Femur (tissue), 1 donor: ENCODE results near the gene NRAP.

Experiments used
- DNase-seq: peaks from one replicate; pipeline ENCODE4 v3.0.0-alpha.2; 2017

Gene NRAP

DNA sequence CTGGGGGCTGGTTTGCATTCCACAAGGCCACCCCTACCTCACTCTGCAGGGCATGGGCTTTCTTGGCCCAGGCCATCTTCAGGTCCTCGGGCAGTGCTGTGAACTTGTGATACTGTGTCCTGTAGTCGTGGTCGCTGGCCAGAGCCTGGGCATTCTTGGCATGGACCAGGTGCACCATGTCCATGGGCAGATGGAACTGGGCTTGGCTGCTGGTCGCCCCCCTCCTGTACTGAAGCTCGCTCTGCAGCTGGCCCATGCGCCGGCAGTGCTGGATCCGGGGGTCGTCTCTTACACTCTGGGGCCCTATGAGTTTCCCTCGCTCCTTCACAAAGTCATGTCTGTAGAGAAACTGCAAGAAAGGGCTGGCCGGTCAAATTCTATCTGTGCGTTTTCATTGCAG, 59.3 kb downstream of the NRAP start:
- no peak for DNase-seq

DNA sequence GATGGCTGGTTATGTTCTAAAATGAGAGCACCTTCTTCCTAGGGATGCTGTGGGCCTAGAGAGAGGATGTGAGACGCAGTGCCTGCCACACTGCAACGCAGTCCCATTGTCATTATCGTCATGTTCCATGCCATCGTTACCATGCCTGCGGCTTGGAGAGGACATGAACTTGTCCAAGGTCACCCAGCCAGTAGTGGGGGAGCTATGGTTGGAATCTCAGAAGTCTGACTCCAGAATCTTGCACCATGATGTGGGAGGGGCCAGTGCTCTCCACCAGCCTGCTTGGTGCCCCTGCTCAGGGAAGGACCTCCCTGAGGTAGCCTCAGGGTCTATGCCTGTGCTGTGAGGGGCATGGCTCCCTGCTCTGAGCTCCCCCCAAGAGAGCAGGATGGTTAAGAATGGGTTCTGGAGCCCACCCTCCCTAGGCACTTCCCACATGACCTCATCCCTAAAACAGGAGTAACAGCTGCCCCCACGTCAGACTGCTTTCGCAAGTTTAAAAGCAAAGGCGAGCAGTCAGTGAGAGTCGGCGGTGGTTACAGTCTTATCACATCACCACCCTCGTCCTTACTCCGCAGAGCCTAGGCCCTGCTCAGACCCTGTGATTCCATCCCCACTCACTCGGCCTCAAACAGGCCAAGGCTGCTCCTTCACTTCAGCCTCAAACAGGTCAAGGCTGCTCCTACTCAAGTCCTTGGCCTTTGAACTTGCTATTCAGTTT, 60.6 kb downstream of the NRAP start:
- DNase-seq = no peak

DNA sequence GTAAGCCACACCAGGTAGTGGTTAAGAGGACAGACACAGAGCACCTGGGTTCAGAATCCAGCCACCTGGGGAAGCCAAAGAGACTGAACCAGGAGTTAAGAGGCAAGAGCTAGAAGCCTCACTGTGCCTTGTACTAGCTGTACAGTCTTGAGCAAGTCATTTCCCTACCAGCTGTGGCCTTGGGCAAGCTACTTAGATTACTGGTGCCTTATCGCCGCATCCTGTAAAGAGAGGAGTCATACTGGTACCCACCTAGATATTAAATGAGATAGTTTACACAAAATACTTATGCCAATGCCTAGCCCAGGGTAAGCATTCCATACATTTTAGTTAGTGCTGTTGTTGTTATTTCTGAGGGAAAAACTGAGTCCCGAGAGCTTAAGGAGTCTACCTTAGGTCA, 63.3 kb downstream of the NRAP start:
- DNase-seq = no peak

DNA sequence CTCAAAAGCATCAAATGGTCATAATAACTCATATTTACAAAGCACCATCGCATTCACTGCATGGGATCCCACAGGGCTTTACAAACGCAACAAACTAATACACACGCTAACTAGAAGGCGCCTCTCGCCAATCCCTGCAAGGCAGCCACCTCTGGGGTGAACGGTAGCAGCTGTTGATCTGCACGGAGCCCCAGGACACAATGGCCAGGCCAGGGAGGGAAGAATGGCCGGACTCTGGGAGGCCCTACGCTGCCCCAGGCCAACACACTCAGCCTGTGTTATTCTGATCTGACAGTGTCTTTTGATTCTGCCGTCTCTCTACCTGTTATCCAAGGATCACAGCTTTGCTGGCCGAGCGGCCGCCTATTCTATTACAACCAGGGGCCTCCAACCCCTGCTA, 69.2 kb downstream of the NRAP start:
- DNase-seq = no peak

DNA sequence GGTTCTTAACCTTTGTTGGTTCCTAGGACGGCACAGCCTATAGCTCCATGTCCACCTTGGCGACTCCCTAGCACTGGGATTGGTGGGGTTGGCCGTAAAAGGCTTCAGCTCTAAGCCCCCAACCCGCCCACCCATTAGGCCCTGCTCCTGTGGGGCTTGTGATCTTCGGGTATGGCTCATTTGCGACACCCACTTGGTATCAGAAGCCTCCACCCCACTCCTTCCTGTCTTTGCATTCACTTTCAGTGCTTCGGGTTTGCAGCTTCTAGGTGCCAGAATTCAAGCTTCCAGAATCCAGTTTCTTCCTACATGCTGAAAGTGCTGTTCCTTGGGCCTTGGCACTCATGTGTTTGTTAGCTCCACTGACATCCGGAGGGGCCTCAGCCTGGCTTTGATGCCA, 71.5 kb downstream of the NRAP start:
- no peak for DNase-seq

DNA sequence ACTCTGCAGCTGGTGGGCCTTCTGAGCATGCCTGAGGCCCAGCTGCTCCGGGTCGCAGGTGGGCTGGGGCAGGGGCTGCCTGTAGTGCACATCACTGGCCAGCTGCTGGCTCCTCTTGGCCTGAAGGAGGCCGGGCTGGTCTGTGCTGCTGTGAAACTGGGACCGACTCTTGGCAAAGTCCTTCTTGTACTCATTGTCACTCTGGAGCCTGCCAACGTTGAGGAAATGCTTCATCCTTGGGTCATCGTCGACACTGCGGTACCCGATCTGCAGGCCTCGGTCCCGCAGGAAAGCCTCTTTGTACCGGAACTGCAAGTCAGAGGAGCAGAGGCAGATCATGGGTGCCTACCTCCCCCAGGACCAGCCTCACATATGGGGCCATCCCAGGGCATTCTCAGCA, 73.3 kb downstream of the NRAP start:
- DNase-seq = peak; percentile 22

DNA sequence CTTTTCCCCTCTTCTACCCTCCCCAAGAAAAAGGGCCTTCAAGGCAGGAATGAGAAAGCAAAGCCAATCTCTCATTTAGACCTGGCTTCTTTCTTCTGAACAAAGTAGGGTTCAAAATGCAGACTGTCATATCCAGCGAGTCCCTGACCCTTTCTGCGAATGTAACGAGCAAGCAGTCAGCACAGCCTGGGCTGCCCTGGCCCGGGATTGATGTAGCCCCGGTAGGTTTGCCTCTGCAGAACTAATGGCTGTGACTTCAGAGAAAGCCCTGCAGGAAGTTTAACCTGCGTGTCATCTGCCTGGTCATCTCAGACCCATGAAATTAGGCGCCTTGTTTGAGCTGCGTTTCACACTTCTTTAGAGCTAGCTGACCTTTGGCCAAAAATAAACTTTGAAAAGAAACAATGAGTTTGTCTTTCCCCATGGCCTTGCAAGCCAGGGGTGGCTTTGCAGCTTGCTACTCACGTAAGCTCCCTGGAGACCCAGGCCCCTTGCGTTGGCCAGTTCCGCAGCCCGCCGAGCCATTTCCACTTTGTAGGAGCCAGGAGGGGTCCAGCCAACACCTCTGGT, 74.6 kb downstream of the NRAP start:
- no peak for DNase-seq

DNA sequence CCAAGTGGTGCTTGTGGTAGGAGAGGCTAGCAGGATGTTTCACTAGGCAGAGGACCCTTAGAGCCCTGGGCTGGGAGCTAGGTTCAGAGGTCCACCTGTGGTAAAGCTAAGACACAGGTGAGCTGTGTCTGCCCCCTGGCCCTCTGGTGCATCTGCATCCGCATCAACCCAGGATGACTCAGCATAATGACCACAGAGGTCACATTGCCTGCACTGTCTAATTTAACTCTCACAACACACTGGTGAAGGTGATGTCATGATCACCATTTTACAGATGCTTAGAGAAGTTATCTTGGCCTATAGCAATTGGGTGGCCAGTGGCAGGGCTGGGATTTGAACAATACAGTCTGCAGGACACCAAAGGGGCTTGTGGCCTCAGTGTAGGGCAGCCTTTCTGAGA, 77.9 kb downstream of the NRAP start:
- DNase-seq = no peak

DNA sequence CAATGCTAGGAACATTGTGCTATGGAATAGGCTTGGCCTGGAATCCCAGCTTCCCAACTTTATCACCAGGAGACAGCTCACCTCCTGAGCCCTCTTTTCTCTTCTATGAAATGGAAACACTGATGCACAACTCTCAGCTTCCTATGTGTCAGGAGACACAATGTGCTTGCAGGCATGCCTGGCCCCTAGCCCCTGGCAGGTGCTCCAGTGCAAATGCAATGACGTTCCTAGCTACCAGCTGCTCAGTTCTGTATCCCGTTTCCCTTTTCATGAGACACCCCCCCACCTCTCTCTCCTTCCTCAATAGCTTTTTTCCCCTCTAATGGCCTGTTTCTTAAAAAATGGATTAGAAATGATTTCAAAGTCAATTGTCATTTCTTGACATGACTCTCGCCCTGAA, 80.3 kb downstream of the NRAP start:
- DNase-seq = peak; percentile 36

DNA sequence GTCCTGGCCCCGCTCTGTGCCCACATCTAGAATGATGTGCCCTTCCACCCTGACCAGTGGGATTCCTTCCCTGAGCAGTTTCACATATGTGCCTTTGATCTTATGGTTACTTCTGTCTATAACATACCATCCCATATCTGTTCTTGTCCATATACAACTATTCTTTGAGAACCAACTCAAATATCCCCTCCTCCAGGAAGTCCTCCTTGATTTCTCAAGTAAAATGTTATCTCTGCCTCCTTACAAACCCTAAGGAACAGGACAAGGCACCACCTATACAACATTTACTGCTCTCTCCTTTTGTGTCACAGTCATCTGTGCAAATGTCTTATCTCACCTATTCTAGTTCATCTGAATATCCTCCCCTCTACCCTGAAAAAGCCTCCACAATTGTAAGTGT, 82.7 kb downstream of the NRAP start:
- no peak for DNase-seq

DNA sequence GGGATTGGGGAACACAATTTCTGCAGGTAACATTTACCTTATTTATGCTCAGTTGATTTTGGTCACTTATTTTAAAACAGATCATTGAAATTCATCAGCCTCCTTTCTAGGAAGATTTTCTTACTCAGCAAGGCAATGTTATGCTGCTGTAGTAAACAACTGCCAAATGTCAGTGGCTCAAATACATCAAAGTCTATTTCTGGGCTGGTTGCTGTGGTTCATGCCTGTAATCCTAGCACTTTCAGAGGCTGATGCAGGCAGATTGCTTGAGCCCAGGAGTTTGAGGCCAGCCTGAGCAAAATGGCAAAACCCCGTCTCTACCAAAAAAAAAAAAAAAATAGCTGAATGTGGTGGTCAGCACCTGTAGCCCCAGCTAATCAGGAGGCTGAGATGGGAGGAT, 85.1 kb downstream of the NRAP start:
- no peak for DNase-seq

DNA sequence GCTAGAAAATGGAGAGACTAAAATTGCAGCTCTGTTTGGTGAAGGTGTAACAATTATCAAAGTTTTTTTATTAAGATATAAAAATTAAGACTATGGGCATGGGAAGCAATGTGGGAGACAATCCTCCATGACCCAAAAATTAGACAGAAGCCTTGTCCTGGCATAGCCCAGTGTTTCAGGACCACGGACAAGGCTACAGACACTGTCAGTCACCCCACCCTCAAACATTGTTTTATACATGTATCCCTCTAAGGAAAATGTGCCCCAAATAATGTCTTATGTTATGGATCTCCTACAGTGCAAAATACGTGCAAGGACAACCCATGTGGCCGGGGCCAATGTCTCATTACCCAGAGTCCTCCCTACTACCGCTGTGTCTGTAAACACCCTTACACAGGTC, 87.0 kb downstream of the NRAP start:
- peak; percentile 56 for DNase-seq

DNA sequence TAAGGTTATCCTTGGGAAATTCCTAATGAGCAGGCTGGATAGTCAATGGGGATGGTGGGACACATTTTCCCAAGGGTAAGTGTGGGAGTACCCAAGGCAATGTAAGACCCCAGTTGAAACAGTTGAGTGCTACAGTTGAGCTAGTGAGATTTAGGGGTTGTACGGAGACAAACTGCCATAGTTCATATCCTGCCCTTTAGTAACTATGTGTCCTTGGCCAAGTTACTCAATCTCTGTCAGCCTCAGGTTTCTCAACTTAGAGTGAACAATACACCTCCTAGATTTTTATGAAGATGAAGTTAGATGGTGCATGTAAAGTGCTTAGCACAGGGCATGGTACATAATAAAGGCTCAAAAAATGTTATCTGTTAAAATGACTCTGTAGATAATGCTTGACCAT, 90.5 kb downstream of the NRAP start:
- no peak for DNase-seq

DNA sequence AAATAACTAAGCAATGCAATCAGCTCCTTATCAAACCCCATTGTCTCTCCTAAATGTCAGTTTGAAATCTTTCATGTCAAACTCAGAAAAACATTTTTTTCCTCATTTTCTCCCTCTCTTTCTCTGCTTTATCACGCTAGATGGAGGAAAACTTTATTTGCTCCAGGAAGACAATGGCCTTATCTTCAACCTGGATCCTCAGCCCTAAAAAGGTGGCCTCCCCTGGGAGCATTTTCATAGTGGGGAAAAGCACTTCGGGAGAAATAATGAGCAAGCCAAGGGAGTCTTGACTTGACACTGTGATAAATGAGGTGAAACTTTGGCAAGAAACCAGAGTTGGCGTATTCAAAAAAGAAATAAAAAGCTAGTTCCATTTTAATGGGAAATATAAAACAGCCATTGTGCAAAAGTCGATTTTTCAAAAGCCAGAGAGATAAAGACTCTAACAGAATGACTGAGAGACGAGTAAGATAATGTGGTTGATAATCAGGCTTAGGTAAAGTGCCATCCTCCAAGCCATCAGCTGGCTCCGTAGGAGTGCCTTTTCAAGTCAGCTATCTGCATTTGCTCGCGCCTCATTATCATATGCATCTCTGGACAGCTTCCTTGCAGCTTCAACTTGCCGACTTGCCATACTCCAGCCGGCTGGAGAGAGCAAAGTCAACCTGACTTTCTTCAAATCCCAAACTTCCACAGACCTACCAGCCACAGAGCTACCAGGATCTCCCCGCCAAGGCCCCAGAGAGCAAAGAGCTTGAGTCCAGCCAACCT, 91.1 kb downstream of the NRAP start:
- DNase-seq = no peak

DNA sequence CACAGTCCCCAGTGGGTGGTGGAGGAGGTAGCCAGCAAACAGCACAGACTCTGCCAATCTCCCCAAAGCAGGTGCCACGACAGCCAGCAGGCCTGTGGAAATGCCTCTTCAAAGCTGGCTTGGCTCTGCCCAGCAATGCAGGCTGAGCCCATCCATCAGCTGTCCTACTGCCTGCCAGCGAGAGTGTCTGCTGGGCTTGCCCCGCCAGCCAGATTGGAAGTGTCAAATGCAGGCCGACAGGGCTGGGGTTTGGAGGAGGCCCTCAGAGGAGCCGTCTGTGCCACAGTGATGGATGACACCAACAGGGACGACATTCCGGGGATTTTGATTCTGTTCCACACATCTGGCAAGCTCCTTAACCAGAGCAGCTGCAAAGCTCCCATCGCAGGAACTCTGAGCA, 94.3 kb downstream of the NRAP start:
- peak; percentile 81 for DNase-seq

DNA sequence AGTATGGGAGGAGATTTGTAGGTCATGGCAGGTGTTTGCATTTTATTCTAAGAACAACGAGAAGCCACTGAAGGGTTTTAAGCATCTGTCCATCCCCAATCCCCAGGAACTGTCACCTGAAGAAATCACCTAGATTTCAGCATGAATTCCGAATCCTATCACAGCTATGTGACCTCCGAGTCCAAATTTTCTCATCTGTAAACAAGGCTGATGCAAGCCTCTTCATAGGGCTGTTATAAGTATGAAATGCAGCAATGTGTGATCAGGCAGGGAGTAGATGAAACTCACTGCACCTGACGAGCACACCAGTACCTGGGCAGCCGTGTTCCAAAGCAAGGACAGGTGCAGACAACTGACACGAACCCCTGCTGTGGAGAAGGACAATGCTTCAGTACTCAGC, 97.0 kb downstream of the NRAP start:
- no peak for DNase-seq

DNA sequence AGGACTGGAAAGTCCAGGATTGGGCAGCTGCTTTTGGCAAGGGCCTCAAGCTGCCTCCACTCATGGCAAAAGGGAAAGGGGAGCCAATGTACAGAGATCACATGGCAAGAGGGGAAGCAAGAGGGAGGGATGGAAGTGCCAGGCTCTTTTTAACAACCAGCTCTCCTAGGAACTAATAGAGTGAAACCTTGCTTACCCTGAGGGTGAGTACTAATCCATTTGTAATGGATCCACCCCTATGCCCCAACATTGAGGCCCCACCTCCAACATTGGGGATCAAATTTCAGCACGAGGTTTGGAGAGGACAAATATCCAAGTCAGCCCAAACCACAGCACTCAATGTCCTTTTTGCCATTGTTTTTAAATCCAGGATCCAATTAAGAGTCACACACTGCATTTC, 98.5 kb downstream of the NRAP start:
- DNase-seq = no peak

DNA sequence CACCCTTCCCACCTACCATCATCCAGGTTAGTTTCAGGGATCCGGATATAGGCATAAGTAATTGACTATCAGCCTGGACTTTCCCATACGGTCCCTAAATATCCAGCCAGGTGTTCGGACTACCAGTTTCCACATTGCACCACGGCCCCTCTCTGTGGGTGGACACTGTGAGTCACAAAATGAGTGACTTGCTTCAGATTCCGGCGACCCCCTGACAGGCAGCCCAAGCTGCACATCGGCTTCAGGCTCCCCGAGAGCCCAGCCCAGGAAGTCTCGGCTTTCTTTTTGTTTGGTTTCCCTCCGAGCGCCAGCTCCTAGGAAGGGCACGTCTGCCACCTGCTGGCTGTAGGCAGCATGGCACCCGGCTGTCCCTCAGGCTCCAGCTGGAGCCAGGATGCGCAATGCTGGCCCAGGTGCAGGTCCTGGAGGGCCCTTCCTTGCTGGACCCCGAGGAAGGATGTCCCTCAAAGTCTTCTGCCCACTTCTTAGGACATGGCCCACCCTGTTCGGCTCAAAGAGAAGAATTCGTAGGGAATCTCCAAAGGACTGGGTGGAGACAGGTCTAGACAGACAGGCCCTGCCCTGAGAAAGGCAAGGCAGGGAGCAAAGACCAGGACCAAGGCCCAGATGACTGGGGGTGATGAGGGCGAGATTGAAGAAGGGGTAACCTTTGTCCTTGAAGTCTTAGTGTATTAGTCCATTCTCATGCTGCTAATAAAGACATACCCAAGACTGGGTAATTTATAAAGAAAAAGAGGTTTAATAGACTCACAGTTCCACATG, 100.3 kb downstream of the NRAP start:
- peak; percentile 86 for DNase-seq

DNA sequence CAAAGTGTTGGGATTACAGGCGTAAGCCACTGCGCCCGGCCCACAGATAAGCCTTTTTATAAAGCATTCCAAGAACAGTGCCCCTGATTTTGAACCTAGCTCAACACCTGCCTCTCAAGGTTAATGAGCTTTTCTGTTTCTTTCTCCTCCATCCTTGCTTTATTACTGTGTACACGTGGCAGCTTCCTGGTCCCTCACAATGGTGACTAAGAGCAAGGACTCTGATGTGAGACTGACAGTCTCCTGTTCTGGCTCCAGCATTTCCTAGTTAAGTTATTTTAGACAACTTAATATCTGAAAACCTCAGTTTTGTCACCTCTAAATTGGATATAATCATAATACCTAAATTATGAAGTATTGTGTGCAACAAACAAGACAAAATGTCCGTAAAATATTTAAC, 101.1 kb downstream of the NRAP start:
- no peak for DNase-seq

DNA sequence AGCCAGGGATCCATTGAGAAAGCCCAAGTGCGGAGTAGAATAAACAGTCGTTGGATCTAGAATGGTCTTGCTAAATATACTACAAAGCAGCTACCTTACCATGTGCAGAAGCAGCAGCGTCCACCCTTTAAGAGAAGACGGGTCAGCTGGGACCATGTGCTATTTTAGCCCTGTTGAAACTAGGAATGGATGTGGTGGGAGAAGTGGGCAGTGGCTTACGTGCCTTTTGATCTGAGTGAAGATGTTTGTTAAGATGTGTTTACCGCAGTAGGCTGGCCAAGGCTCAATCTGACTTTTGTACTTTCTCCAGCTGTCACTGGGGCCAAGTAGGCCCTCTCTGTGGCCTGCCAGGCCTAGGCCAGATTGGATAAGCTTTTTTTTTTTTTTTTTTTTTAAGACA, 101.8 kb downstream of the NRAP start:
- DNase-seq = no peak

DNA sequence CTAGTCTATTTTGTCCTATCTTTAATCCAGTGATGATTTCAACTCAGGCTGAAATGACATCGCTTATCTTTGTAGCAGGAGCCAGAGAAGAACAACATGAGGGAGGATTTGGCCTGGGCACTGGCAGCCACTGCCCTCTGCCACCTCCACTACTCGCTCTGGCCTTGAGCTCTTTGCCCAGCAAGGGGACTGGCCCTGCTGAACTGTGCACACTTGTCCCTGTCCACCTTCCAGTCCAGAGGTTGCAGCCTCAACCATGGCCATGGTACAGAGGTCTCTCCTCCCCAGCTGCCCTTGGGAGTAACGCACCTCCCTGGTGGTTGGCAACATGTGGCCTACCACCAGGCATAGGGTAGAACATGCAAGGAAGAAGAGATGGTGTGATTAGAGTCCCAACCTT, 102.6 kb downstream of the NRAP start:
- DNase-seq = no peak

DNA sequence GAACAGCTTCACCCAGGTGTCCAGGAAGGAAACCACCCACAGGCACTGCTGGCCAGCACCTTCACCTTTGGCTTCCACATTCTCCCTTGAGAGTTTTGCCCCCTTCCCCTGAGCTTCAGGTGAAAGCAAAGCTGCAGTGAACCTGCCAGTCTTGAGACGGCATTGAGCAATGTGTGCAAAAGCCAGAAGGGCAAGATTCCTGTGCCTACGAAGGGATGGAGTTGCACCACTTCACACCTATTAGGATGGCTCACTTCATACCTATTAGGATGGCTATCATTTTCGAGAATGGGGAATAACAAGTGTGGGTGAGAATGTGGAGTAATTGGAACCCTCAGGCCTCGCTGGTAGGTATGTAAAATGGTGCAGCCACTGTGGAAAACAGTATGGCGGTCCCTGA, 103.8 kb downstream of the NRAP start:
- no peak for DNase-seq

DNA sequence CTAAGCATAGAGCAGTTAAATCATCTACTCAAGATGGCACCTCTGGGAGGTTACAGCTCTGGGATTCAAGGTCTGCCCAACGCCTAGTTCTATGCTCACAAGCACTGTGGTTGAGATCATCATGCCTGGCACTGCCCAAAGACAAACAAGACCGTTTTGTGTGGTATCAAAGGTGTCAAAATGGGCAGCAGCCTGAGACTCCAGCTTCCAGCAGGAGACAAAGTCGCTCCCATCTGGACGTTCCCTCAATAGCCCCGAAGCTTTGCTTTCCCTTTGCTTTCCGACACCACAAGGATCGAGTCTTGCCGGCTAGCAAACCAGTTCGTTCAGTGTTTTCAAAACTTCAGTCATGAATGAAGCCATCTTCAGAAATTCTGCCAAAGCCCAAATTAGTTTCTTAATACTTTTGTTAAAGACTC, 105.9 kb downstream of the NRAP start:
- DNase-seq = no peak

DNA sequence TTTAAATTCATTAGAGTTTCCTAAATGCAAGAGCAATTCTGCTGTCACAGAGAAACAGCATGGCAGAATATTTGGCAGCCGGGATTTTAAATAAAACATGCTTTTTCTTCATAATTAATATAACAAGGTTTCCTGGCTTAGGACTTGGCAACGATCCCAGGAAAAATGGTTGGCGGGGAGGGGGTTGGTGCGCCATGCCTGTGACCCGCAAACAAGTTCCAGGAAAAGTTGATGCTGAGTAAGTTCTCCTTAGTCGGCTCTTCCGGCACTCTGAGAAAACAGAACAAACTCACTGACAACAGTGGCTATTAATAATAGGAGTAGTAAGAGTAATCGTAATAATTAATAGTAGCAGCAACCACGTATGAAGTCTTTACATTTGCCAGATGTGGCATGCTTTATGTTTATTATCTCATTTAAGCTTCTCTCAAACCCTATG, 106.4 kb downstream of the NRAP start:
- DNase-seq = peak; percentile 68
